NCI-H1436 (cell line): Measurements from ENCODE around the gene NECTIN3.

Experiments used
- DNase-seq: peaks from one replicate; lab custom pipeline; 2025; lab: John Stamatoyannopoulos, UW

The NECTIN3 gene

GRCh38 chr3:111210003-111210711 lies 138.5 kb downstream of the NECTIN3 start:
- no peak for DNase-seq

DNA sequence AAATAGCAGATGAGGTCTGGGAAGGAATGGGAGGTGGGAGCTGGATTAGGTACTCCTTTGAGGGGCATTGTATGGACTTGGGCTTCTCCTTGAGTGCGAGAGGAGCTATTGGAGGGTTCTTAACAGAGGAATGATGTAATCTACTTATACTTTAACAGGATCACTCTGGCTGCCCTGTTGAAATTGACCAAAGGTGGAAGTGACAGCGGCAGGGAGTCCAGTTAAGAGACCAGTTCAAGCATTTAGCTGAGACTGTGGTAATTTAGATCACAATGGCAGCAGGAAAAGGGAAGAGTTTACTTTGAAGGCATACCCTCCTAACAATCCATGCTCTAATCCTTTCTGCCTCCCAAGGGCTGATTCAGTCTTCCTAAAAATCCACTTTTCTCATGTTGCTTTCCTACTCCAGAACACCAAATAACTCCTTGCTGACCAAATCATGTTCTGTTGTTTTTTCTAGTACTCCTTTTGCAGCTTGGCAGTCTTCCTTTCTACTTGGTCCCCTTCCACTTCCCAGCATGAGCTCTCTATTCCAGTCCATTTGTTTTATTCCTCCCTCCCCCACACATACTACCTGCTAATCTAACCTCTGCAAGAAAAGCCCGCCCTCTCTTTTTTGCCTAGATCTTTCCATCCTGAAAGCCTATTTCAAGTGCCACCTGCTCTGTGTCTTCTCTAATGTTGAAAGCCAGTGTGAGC lies 139.4 kb downstream of the NECTIN3 start:
- no peak for DNase-seq

DNA sequence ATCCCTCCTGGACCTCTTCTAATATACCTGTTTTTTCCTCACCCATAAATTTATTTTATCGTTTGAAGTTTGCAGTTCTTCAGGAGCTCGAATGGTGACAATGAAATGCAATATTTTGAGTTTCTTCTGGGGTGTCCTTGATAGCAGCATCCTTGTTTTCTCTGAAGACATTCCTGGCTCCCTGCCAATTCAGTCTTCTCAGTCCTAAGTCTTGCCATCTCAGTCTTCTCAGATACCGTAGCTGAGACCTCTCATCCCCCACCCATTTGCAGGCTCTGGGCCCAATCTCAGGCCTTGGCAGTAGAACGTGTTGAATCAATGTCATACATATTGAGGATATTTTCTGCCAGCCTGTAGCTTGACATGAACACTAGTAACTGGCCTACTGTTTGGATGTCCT lies 140.9 kb downstream of the NECTIN3 start:
- no peak for DNase-seq

DNA sequence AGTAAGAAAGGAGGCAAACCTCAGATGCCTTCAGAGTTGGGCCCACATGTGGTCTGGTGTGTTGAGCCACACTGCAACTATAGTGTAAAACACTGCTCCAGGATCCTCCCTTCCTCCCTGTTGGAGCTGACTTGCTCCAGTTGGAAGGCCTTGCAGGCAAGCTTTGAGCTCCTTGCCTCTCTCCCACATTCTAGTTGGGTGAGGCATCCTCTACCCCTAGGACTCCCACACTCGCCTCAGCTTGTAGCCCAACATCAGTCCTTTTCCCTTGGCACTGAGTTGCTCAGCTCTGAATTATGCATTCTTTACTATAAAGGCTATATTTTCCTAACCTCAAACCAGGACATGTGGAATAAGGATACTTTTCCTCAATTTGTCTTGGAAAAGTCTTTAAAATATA lies 143.9 kb downstream of the NECTIN3 start:
- no peak for DNase-seq

GRCh38 chr3:111218615-111219014 lies 147.0 kb downstream of the NECTIN3 start:
- DNase-seq, result no peak

- DNase-seq, result no peak
Observed at GRCh38 chr3:111227216-111227615, 155.6 kb downstream of the NECTIN3 start.

- no peak for DNase-seq
Observed at GRCh38 chr3:111229301-111229700, 157.7 kb downstream of the NECTIN3 start.

GRCh38 chr3:111236836-111237713 lies 165.5 kb downstream of the NECTIN3 start:
- no peak for DNase-seq

GRCh38 chr3:111237946-111238345 lies 166.3 kb downstream of the NECTIN3 start:
- no peak for DNase-seq

DNA sequence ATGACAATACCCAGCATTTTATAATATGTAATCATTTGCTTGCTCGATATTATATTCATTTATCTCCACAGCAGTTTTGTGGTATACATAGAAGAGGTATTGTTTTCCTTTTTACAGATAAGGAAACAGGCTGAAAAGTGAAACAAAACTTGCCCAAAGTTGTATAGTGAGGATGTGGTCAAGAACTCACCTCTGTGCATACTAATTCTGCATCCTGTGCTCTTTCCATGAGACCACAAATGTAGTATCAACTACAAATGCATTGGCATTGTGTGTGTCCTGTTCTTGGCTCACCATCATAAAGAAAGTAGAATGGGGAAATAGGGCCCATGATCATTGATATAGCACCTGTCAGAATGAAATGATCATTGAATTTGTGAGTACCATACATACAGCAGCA lies 167.3 kb downstream of the NECTIN3 start:
- no peak for DNase-seq

DNA sequence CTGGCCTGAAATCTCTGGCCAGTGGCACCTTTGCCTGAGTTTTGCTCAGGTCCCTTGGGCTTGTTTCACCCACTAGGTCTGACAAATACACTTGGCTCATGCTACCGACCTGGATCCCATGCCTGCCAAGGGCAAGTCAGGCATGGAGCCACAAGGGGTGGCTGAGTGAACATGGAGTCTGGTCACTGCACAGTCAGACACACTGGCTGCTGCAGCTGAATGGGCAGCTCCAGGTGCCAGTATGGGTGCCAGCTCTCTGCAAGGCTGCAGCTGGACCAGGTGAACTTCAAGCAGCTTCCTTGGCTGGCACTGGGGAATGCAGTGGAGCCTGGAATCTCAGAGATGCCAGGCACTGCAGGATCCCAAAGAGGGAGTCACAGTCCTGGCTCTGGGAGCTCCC lies 170.3 kb downstream of the NECTIN3 start:
- DNase-seq, result no peak
